ENCODE measurements around the gene HARBI1. TPM values are rescaled to one million over a fixed set of nuclear protein-coding genes. Genes with fewer than 3 reads are reported as not detected.

Gene HARBI1
- total and polyA plus RNA-seq, 9 of the 15 experiments (the other 6 are each of a cell fraction or from before 2014, with no cell fraction given), result 3.5 to 8.4 (median 5.5) TPM

- TF ChIP-seq PATZ1 (CRISPR knock-in tag; IDR thresholded peaks at IDR 0.05; ENCODE audit: borderline replicate concordance) (no peak), USF2 (CRISPR knock-in tag; IDR thresholded peaks at IDR 0.05) (no peak), MBD1 (CRISPR knock-in tag; IDR thresholded peaks at IDR 0.05) (no peak), CCAR2 (IDR thresholded peaks at IDR 0.05; ENCODE audit: low read depth, low read length) (no peak), ILK (tag; IDR thresholded peaks at IDR 0.05; ENCODE audit: borderline replicate concordance, low read depth) (no peak), TRIM28 (IDR thresholded peaks at IDR 0.05) (no peak), SIX5 (IDR thresholded peaks at IDR 0.05; ENCODE audit: borderline replicate concordance in 1 of 2, insufficient read depth in 1 of 2, low read depth in 1 of 2, low read length in 2 of 2) (no peak), SMARCA5 (IDR thresholded peaks at IDR 0.05) (no peak), POU5F1 (IDR thresholded peaks at IDR 0.05; ENCODE audit: borderline replicate concordance, low read depth, low read length, partially characterized antibody) (no peak), ZNF217 (CRISPR knock-in tag; IDR thresholded peaks at IDR 0.05) (no peak), MLX (CRISPR knock-in tag; conservative IDR thresholded peaks at IDR 0.05) (no peak), KLF16 (IDR thresholded peaks at IDR 0.05) (no peak), ZKSCAN3 (CRISPR knock-in tag; IDR thresholded peaks at IDR 0.05) (no peak), GABPA (tag; conservative IDR thresholded peaks at IDR 0.05; ENCODE audit: low read depth) (peak; percentile 30; the same call in 1 of the 2 replicates), NR2C1 (IDR thresholded peaks at IDR 0.05) (no peak), NR2C1 (tag; IDR thresholded peaks at IDR 0.05) (0 out of 2 replicates have a peak, but pooled peaks have one; percentile 52), ZNF263 (CRISPR knock-in tag; IDR thresholded peaks at IDR 0.05; ENCODE audit: borderline replicate concordance) (no peak), TCF7L2 (IDR thresholded peaks at IDR 0.05; ENCODE audit: low read depth, low read length) (no peak), ZC3H11A (IDR thresholded peaks at IDR 0.05; ENCODE audit: low read depth, low read length) (no peak)
Observed at GRCh38 chr11:46554213-46555147, 62.5 kb downstream of the HARBI1 start (continued).

Data from K562 (cell line).